Measurements from ENCODE around the gene MYPOP.

DNA sequence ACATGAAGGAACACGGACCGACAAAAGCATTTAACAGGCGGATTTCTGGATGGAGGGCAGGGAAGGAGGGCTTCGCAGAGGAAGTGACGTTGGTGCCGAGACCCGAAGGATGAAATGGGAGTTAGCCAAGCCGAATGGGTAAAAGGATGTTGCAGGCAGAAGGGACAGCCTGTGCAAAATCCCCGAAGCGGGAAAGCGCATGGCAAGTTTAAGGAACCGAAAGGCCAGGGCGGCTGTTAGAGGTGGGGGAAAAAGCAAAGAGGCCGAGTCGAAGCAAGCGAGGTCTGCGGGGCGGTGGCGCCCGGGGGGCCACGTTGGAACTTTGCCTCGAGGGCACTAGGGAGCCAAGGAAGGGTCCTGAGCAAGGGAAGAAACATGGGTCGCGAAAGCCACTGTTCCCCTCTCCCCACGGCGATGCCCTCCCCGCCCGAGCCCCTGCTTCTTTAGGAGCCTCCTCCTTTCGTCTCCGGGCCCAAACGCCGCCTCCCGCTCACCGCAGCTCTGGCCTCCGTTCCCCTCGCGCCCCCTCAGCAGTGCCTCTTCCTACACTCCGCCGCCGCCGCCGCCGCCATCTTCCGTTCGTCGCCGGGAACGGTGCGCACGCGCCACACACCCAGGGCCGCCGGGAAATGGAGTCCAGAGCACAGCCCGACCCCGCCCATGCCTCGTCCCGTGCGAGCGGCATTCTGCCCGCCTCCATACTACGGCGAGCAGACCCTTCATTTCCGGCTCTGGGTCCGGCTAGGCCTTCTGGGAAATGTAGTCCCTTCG, 39.7 kb downstream of the MYPOP start, which contains the start of gene SYMPK:
- TF ChIP-seq, protein P1, sequence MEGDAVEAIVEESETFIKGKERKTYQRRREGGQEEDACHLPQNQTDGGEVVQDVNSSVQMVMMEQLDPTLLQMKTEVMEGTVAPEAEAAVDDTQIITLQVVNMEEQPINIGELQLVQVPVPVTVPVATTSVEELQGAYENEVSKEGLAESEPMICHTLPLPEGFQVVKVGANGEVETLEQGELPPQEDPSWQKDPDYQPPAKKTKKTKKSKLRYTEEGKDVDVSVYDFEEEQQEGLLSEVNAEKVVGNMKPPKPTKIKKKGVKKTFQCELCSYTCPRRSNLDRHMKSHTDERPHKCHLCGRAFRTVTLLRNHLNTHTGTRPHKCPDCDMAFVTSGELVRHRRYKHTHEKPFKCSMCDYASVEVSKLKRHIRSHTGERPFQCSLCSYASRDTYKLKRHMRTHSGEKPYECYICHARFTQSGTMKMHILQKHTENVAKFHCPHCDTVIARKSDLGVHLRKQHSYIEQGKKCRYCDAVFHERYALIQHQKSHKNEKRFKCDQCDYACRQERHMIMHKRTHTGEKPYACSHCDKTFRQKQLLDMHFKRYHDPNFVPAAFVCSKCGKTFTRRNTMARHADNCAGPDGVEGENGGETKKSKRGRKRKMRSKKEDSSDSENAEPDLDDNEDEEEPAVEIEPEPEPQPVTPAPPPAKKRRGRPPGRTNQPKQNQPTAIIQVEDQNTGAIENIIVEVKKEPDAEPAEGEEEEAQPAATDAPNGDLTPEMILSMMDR (conservative IDR thresholded peaks at IDR 0.05) = no peak; the same call in 1 of the 2 replicates
- TF ChIP-seq EZH2 (IDR thresholded peaks at IDR 0.05; ENCODE audit: low read depth) = no peak
